GM23338 (cell line): ENCODE data around the gene SUMF1. TPM values are rescaled to one million over a fixed set of nuclear protein-coding genes. Genes with fewer than 3 reads are reported as not detected.

Experiments
- ATAC-seq: fragments of 200-7000 bp; cut with Tn5 transposase; 3 replicates; pipeline ENCODE4 v1.9.1; 2020
- DNase-seq: peaks from one replicate; pipeline ENCODE4 v3.0.0-alpha.2; 2015; ENCODE audit warnings: low spot score
- H2AFZ ChIP-seq: fragments of 200-600 bp; sonication (generic); 2 replicates; pipeline ENCODE4 v1.8.0; 2016; ENCODE audit warnings: antibody characterized with exemption, mild to moderate bottlenecking, moderate library complexity
- H3F3A ChIP-seq: fragments of 200-600 bp; sonication (generic); replicated peaks from 2 replicates; pipeline ENCODE4 v1.8.0; 2017; ENCODE audit warnings: antibody characterized with exemption, mixed run types, low read depth
- H3K27ac ChIP-seq: fragments of 200-600 bp; sonication (generic); 2 replicates; pipeline ENCODE4 v1.6.1; 2016; ENCODE audit warnings: low read depth
- H3K27me3 ChIP-seq: fragments of 200-600 bp; sonication (generic); 2 replicates; pipeline ENCODE4 v1.8.0; 2016; ENCODE audit warnings: mild to moderate bottlenecking, mixed run types, moderate library complexity; ENCODE audit not compliant: insufficient read depth
- H3K36me3 ChIP-seq: fragments of 200-600 bp; sonication (generic); 2 replicates; pipeline ENCODE4 v1.8.0; 2016; ENCODE audit warnings: mild to moderate bottlenecking; ENCODE audit not compliant: insufficient read depth
- H3K4me1 ChIP-seq: fragments of 200-600 bp; sonication (generic); 2 replicates; pipeline ENCODE4 v1.8.0; 2016; ENCODE audit warnings: mild to moderate bottlenecking, moderate library complexity; ENCODE audit not compliant: insufficient read depth
- H3K4me2 ChIP-seq: fragments of 200-600 bp; sonication (generic); 2 replicates; pipeline ENCODE4 v1.7.1; 2017; ENCODE audit warnings: mixed run types
- H3K4me3 ChIP-seq: fragments of 200-600 bp; sonication (generic); 2 replicates; pipeline ENCODE4 v1.6.1; 2016; ENCODE audit warnings: mixed run types
- H3K79me2 ChIP-seq: fragments of 200-600 bp; sonication (generic); replicated peaks from 2 replicates; pipeline ENCODE4 v1.8.0; 2017; ENCODE audit warnings: mild to moderate bottlenecking; ENCODE audit not compliant: insufficient read depth
- H3K9me2 ChIP-seq: fragments of 200-600 bp; sonication (generic); 2 replicates; pipeline ENCODE4 v1.8.0; 2017; ENCODE audit not compliant: insufficient read depth
- H4K20me1 ChIP-seq: fragments of 200-600 bp; sonication (generic); replicated peaks from 2 replicates; pipeline ENCODE4 v1.8.0; 2017; ENCODE audit warnings: mild to moderate bottlenecking; ENCODE audit not compliant: insufficient read depth
- H3K27ac Mint-ChIP-seq: 2 replicates; pipeline ENCODE4 v1.8.0; 2020; ENCODE audit warnings: inconsistent platforms, mild to moderate bottlenecking, moderate library complexity, mixed read lengths
- H3K27me3 Mint-ChIP-seq: 3 replicates; pipeline ENCODE4 v1.8.0; 2022; ENCODE audit warnings: low read depth, mild to moderate bottlenecking, moderate library complexity, mixed read lengths, inconsistent platforms; ENCODE audit not compliant: insufficient read depth, poor library complexity
- H3K36me3 Mint-ChIP-seq: 3 replicates; pipeline ENCODE4 v1.8.0; 2021; ENCODE audit warnings: low read depth, mild to moderate bottlenecking, inconsistent platforms, moderate library complexity, mixed read lengths
- H3K4me1 Mint-ChIP-seq: 3 replicates; pipeline ENCODE4 v1.8.0; 2020; ENCODE audit warnings: mild to moderate bottlenecking, inconsistent platforms, mixed read lengths
- H3K4me3 Mint-ChIP-seq: 3 replicates; pipeline ENCODE4 v1.8.0; 2021; ENCODE audit warnings: moderate library complexity, mild to moderate bottlenecking, inconsistent platforms, mixed read lengths
- H3K9me3 Mint-ChIP-seq: 3 replicates; pipeline ENCODE4 v1.8.0; 2020; ENCODE audit warnings: moderate library complexity, mild to moderate bottlenecking, inconsistent platforms, mixed read lengths
- JUNB ChIP-seq: IDR thresholded peaks from one replicate; pipeline ENCODE4 v1.6.1; 2016; ENCODE audit warnings: antibody characterized with exemption; ENCODE audit not compliant: unreplicated experiment
- POLR2AphosphoS5 ChIP-seq: IDR thresholded peaks from 2 replicates; pipeline ENCODE4 v1.6.1; 2016; ENCODE audit warnings: antibody characterized with exemption, low read depth
- ZNF331 ChIP-seq: fragments of 250-450 bp; sonication (Bioruptor Pico); IDR thresholded peaks from 2 replicates; pipeline ENCODE4 v1.5.0; 2020; ENCODE audit warnings: low read depth, mild to moderate bottlenecking, moderate library complexity
- polyA plus RNA-seq: library from polyadenylated mRNA; unstranded; fragments of >200 nt; fragmentation: Nextera tagmentation; extraction: Ambion mirVana; gene quantifications from 2 replicates; pipeline ENCODE4 v1.2.1, GENCODE V29; 2016
- total RNA-seq: library from RNA; depleted of rRNA; stranded (reverse); fragments of >200 nt; shearing (Covaris generic); gene quantifications from 2 replicates; pipeline ENCODE4 v1.2.3, GENCODE V29; 2014; rRNA removed

SUMF1 gene
- total and polyA plus RNA-seq, 2 experiments from 2014 or later, result 6.9 to 20.3 TPM

- Histone ChIP-seq H3K36me3 (0 out of 2 replicates have a peak, but pooled peaks cover 3% of the 10 kb centered on the region), H3K4me3 (no peak overlapping the region), H3K79me2 (peaks cover 30% of the 10 kb centered on the region), H3K27me3 (no peaks in the 10 kb centered on the region), H3F3A (no peaks in the 10 kb centered on the region), H4K20me1 (no peaks in the 10 kb centered on the region; the same call in 1 of the 2 replicates), H2AFZ (no peak overlapping the region), H3K4me2 (no peak overlapping the region), H3K4me1 (peaks cover 35% of the 10 kb centered on the region), H3K27ac (0 out of 2 replicates have a peak overlapping the region, but pooled peaks have one; percentile 21), H3K9me2 (no peaks in the 10 kb centered on the region)
- DNase-seq (no peak), ATAC-seq (no peak)
- H3K9me3 Mint-ChIP-seq, result peaks cover 3% of the 10 kb centered on the region; the same call in 2 of the 3 replicates
- no peak for TF ChIP-seq JUNB
- TF ChIP-seq ZNF331, result no peak
- TF ChIP-seq POLR2AphosphoS5, result no peak
- peak overlapping the region; percentile 4; the same call in 1 of the 2 replicates for H3K27ac Mint-ChIP-seq
- peaks cover 31% of the 10 kb centered on the region for H3K36me3 Mint-ChIP-seq
- peaks cover 41% of the 10 kb centered on the region for H3K4me1 Mint-ChIP-seq
- H3K27me3 Mint-ChIP-seq, result no peaks in the 10 kb centered on the region
- H3K4me3 Mint-ChIP-seq, result no peak overlapping the region
Measured at GRCh38 chr3:4311496-4311895, 155.6 kb downstream of the SUMF1 start.

Other genes with a start within 250 kb of the SUMF1 start
- 14.6 and 19.8 TPM in 2 replicates for gene SETMAR, start 163.9 kb downstream of the SUMF1 start, total RNA-seq
- 11.2 and 12.9 TPM in 2 replicates for gene SETMAR, start 163.9 kb downstream of the SUMF1 start, polyA plus RNA-seq
- gene ITPR1, start 26.1 kb upstream of the SUMF1 start, total RNA-seq, result 16.2 and 21.0 TPM in 2 replicates
- 5.2 and 6.8 TPM in 2 replicates for gene ITPR1, start 26.1 kb upstream of the SUMF1 start, polyA plus RNA-seq